Panc1 (cell line): ENCODE results near the gene FRMPD1.

Experiments used
- POLR2AphosphoS5 ChIP-seq: IDR thresholded peaks from 2 replicates; pipeline ENCODE4 v1.6.1; 2012; ENCODE audit warnings: mild to moderate bottlenecking, low read depth, low read length, moderate library complexity
- REST ChIP-seq, 2 experiments: IDR thresholded peaks; 2 replicates each; pipeline ENCODE4 v1.6.1; 2011 to 2012; ENCODE audit warnings: low read depth in 2 of 2, control low read depth in 1 of 2, low read length in 1 of 2, mild to moderate bottlenecking in 1 of 2, moderate library complexity in 1 of 2; ENCODE audit not compliant: insufficient read depth in 1 of 2

DNA sequence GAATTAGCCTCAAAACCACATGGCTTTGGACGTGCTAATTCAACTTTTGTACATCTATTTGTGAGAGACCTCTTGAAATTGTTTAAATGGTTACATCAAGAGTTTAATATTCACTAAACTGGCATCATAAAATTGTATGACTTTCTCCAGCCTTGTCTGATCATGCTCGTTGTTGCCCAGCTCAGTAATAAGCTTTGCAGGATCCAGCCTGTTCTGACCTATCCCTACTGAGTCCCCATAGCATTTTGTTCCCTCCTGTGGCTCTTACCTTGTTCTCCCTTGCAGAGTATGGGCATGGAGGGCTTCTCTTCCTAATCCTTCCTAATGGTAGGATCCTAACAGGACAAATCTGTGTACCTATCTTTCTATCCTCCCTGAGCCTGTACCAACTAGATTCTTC is 127.8 kb downstream of the FRMPD1 start:
- TF ChIP-seq POLR2AphosphoS5, result no peak
- TF ChIP-seq REST (IDR thresholded peaks at IDR 0.05; ENCODE audit: insufficient read depth in 1 of 2, low read depth in 2 of 2, low read length in 1 of 2), result no peak
